GM23338 (cell line): ENCODE measurements around the gene OLFM1. TPM values are rescaled to one million over a fixed set of nuclear protein-coding genes. Genes with fewer than 3 reads are reported as not detected.

Experiments used
- ATAC-seq: fragments of 200-7000 bp; cut with Tn5 transposase; 3 replicates; pipeline ENCODE4 v1.9.1; 2020
- DNase-seq: peaks from one replicate; pipeline ENCODE4 v3.0.0-alpha.2; 2015; ENCODE audit warnings: low spot score
- H2AFZ ChIP-seq: fragments of 200-600 bp; sonication (generic); 2 replicates; pipeline ENCODE4 v1.8.0; 2016; ENCODE audit warnings: antibody characterized with exemption, mild to moderate bottlenecking, moderate library complexity
- H3F3A ChIP-seq: fragments of 200-600 bp; sonication (generic); replicated peaks from 2 replicates; pipeline ENCODE4 v1.8.0; 2017; ENCODE audit warnings: antibody characterized with exemption, mixed run types, low read depth
- H3K27ac ChIP-seq: fragments of 200-600 bp; sonication (generic); 2 replicates; pipeline ENCODE4 v1.6.1; 2016; ENCODE audit warnings: low read depth
- H3K27me3 ChIP-seq: fragments of 200-600 bp; sonication (generic); 2 replicates; pipeline ENCODE4 v1.8.0; 2016; ENCODE audit warnings: mild to moderate bottlenecking, mixed run types, moderate library complexity; ENCODE audit not compliant: insufficient read depth
- H3K36me3 ChIP-seq: fragments of 200-600 bp; sonication (generic); 2 replicates; pipeline ENCODE4 v1.8.0; 2016; ENCODE audit warnings: mild to moderate bottlenecking; ENCODE audit not compliant: insufficient read depth
- H3K4me1 ChIP-seq: fragments of 200-600 bp; sonication (generic); 2 replicates; pipeline ENCODE4 v1.8.0; 2016; ENCODE audit warnings: mild to moderate bottlenecking, moderate library complexity; ENCODE audit not compliant: insufficient read depth
- H3K4me2 ChIP-seq: fragments of 200-600 bp; sonication (generic); 2 replicates; pipeline ENCODE4 v1.7.1; 2017; ENCODE audit warnings: mixed run types
- H3K4me3 ChIP-seq: fragments of 200-600 bp; sonication (generic); 2 replicates; pipeline ENCODE4 v1.6.1; 2016; ENCODE audit warnings: mixed run types
- H3K79me2 ChIP-seq: fragments of 200-600 bp; sonication (generic); replicated peaks from 2 replicates; pipeline ENCODE4 v1.8.0; 2017; ENCODE audit warnings: mild to moderate bottlenecking; ENCODE audit not compliant: insufficient read depth
- H3K9me2 ChIP-seq: fragments of 200-600 bp; sonication (generic); 2 replicates; pipeline ENCODE4 v1.8.0; 2017; ENCODE audit not compliant: insufficient read depth
- H4K20me1 ChIP-seq: fragments of 200-600 bp; sonication (generic); replicated peaks from 2 replicates; pipeline ENCODE4 v1.8.0; 2017; ENCODE audit warnings: mild to moderate bottlenecking; ENCODE audit not compliant: insufficient read depth
- H3K27ac Mint-ChIP-seq: 2 replicates; pipeline ENCODE4 v1.8.0; 2020; ENCODE audit warnings: inconsistent platforms, mild to moderate bottlenecking, moderate library complexity, mixed read lengths
- H3K27me3 Mint-ChIP-seq: 3 replicates; pipeline ENCODE4 v1.8.0; 2022; ENCODE audit warnings: low read depth, mild to moderate bottlenecking, moderate library complexity, mixed read lengths, inconsistent platforms; ENCODE audit not compliant: insufficient read depth, poor library complexity
- H3K36me3 Mint-ChIP-seq: 3 replicates; pipeline ENCODE4 v1.8.0; 2021; ENCODE audit warnings: low read depth, mild to moderate bottlenecking, inconsistent platforms, moderate library complexity, mixed read lengths
- H3K4me1 Mint-ChIP-seq: 3 replicates; pipeline ENCODE4 v1.8.0; 2020; ENCODE audit warnings: mild to moderate bottlenecking, inconsistent platforms, mixed read lengths
- H3K4me3 Mint-ChIP-seq: 3 replicates; pipeline ENCODE4 v1.8.0; 2021; ENCODE audit warnings: moderate library complexity, mild to moderate bottlenecking, inconsistent platforms, mixed read lengths
- H3K9me3 Mint-ChIP-seq: 3 replicates; pipeline ENCODE4 v1.8.0; 2020; ENCODE audit warnings: moderate library complexity, mild to moderate bottlenecking, inconsistent platforms, mixed read lengths
- CREB1 ChIP-seq: fragments of 250-450 bp; sonication (Bioruptor Pico); IDR thresholded peaks from 2 replicates; pipeline ENCODE4 v1.5.0; 2020; ENCODE audit warnings: low read depth, mild to moderate bottlenecking, moderate library complexity
- CTCF ChIP-seq, 2 experiments: fragments of 200-600 bp in 1 of 2; sonication (generic) in 1 of 2; conservative IDR thresholded peaks; 2 replicates each; pipeline versions ENCODE4 v1.5.1 to v1.6.1; 2016 to 2017; ENCODE audit warnings: antibody characterized with exemption in 2 of 2, low read depth in 2 of 2, mild to moderate bottlenecking in 2 of 2, moderate library complexity in 1 of 2
- EZH2 ChIP-seq: fragments of 200-600 bp; sonication (generic); IDR thresholded peaks from one replicate; pipeline ENCODE4 v1.8.0; 2017; ENCODE audit warnings: antibody characterized with exemption, mild to moderate bottlenecking, low read depth; ENCODE audit not compliant: unreplicated experiment
- EZH2phosphoT487 ChIP-seq: fragments of 200-600 bp; sonication (generic); IDR thresholded peaks from one replicate; pipeline ENCODE4 v1.8.1; 2018; ENCODE audit warnings: antibody characterized with exemption; ENCODE audit not compliant: unreplicated experiment
- JUNB ChIP-seq: IDR thresholded peaks from one replicate; pipeline ENCODE4 v1.6.1; 2016; ENCODE audit warnings: antibody characterized with exemption; ENCODE audit not compliant: unreplicated experiment
- POLR2AphosphoS5 ChIP-seq: IDR thresholded peaks from 2 replicates; pipeline ENCODE4 v1.6.1; 2016; ENCODE audit warnings: antibody characterized with exemption, low read depth
- REST ChIP-seq: IDR thresholded peaks from one replicate; pipeline ENCODE4 v1.6.1; 2018; ENCODE audit warnings: antibody characterized with exemption; ENCODE audit not compliant: unreplicated experiment
- STAT1 ChIP-seq: IDR thresholded peaks from one replicate; pipeline ENCODE4 v1.6.1; 2016; ENCODE audit warnings: antibody characterized with exemption; ENCODE audit not compliant: unreplicated experiment
- ZNF114 ChIP-seq: fragments of 250-450 bp; sonication (Bioruptor Pico); IDR thresholded peaks from 2 replicates; pipeline ENCODE4 v1.5.0; 2020; ENCODE audit warnings: mild to moderate bottlenecking, moderate library complexity
- ZNF462 ChIP-seq: fragments of 250-450 bp; sonication (Bioruptor Pico); IDR thresholded peaks from 2 replicates; pipeline ENCODE4 v1.5.0; 2020; ENCODE audit warnings: mild to moderate bottlenecking, moderate library complexity
- polyA plus RNA-seq: library from polyadenylated mRNA; unstranded; fragments of >200 nt; fragmentation: Nextera tagmentation; extraction: Ambion mirVana; gene quantifications from 2 replicates; pipeline ENCODE4 v1.2.1, GENCODE V29; 2016
- total RNA-seq: library from RNA; depleted of rRNA; stranded (reverse); fragments of >200 nt; shearing (Covaris generic); gene quantifications from 2 replicates; pipeline ENCODE4 v1.2.3, GENCODE V29; 2014

OLFM1 gene
- total and polyA plus RNA-seq, 2 experiments from 2014 or later: 20.6 to 40.1 TPM

GRCh38 chr9:135068776-135069415 lies 18.6 kb upstream of the OLFM1 start:
- Histone ChIP-seq H3K9me2 (no peaks in the 10 kb centered on the region), H3K79me2 (no peaks in the 10 kb centered on the region), H3K4me3 (no peak overlapping the region), H3F3A (no peaks in the 10 kb centered on the region), H3K27me3 (no peaks in the 10 kb centered on the region), H4K20me1 (no peaks in the 10 kb centered on the region), H3K36me3 (no peaks in the 10 kb centered on the region), H3K27ac (no peak overlapping the region), H3K4me1 (no peaks in the 10 kb centered on the region), H3K4me2 (no peak overlapping the region), H2AFZ (no peak overlapping the region)
- DNase-seq (no peak), ATAC-seq (no peak)
- H3K36me3 Mint-ChIP-seq: peaks cover 9% of the 10 kb centered on the region
- H3K27ac Mint-ChIP-seq: no peak overlapping the region
- TF ChIP-seq JUNB: no peak
- no peak for TF ChIP-seq ZNF114 (CRISPR knock-in tag)
- TF ChIP-seq ZNF462 (CRISPR knock-in tag): no peak
- TF ChIP-seq CREB1 (CRISPR knock-in tag): no peak
- no peak for TF ChIP-seq STAT1
- TF ChIP-seq EZH2phosphoT487: no peak
- TF ChIP-seq CTCF (conservative IDR thresholded peaks at IDR 0.05; ENCODE audit: low read depth in 2 of 2): no peak
- no peak for TF ChIP-seq POLR2AphosphoS5
- TF ChIP-seq REST: no peak
- TF ChIP-seq EZH2: no peak
- peaks cover 7% of the 10 kb centered on the region for H3K4me1 Mint-ChIP-seq
- H3K4me3 Mint-ChIP-seq: no peak overlapping the region
- H3K27me3 Mint-ChIP-seq: peaks cover 20% of the 10 kb centered on the region
- H3K9me3 Mint-ChIP-seq: peaks cover 26% of the 10 kb centered on the region
